Measurements from ENCODE around the gene PIK3R1. TPM values are rescaled to one million over a fixed set of nuclear protein-coding genes. Genes with fewer than 3 reads are reported as not detected.

The PIK3R1 gene
- total RNA-seq, 1 experiment from 2014 or later = 47.8 TPM

GRCh38 chr5:68189171-68189570, 26.4 kb upstream of the PIK3R1 start:
- BruUV-seq (replicated peaks) = no TSS peak
- Histone ChIP-seq H3K4me1 (peaks cover 44% of the 10 kb centered on the region), H3K27me3 (replicated peaks; ENCODE audit: control insufficient read depth, insufficient read depth, low read length) (no peaks in the 10 kb centered on the region), H3K9me3 (no peaks in the 10 kb centered on the region), H3K4me3 (ENCODE audit: low read depth, low read length) (no peak overlapping the region), H3K36me3 (ENCODE audit: control insufficient read depth, insufficient read depth, low read length) (no peaks in the 10 kb centered on the region; the same call in 1 of the 2 replicates)
- intact Hi-C loops (cut with micrococcal nuclease; ENCODE audit: unreplicated experiment) = no loop called here
- no peak overlapping the region for H3K27ac Mint-ChIP-seq (ENCODE audit: unreplicated experiment)
- ChIA-PET CTCF (no interaction called here), POLR2A (no interaction called here)
- DNase-seq = no peak
- H3K4me3 Mint-ChIP-seq (ENCODE audit: unreplicated experiment) = no peak overlapping the region
- no peaks in the 10 kb centered on the region for H3K27me3 Mint-ChIP-seq (ENCODE audit: insufficient read depth, unreplicated experiment)
- H3K36me3 Mint-ChIP-seq (ENCODE audit: insufficient read depth, unreplicated experiment) = no peaks in the 10 kb centered on the region
- H3K4me1 Mint-ChIP-seq (ENCODE audit: low read depth, unreplicated experiment) = peaks cover 27% of the 10 kb centered on the region
- no peak for TF ChIP-seq CTCF (IDR thresholded peaks at IDR 0.05; ENCODE audit: insufficient read depth in 1 of 2, low read depth in 1 of 2, low read length in 1 of 2, severe bottlenecking in 1 of 2, unreplicated experiment in 1 of 2)
- H3K9me3 Mint-ChIP-seq (ENCODE audit: unreplicated experiment) = no peaks in the 10 kb centered on the region

DNA sequence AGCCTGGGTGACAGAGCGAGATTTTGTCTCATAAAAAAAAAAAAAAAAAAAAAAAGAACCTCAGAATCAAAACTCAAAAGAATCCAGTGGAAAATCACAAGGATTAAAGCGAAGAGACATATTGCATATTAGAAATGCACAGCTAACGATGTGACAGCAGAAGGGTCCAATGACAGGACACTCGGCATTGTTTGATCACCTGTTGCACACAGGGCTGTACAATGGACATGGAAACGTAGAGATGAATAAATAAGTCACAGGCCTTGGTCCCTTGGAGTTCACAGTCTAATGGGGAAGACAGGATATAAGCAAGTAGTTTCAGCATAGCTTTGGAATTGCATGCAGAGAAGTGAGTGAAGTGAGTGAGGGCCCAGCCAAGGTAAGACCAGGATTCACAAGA, 25.9 kb upstream of the PIK3R1 start:
- BruUV-seq (replicated peaks) = no TSS peak
- no peak for TF ChIP-seq CTCF (IDR thresholded peaks at IDR 0.05; ENCODE audit: insufficient read depth in 1 of 2, low read depth in 1 of 2, low read length in 1 of 2, severe bottlenecking in 1 of 2, unreplicated experiment in 1 of 2)
- Mint-ChIP-seq H3K36me3 (ENCODE audit: insufficient read depth, unreplicated experiment) (no peaks in the 10 kb centered on the region), H3K9me3 (ENCODE audit: unreplicated experiment) (no peaks in the 10 kb centered on the region), H3K4me3 (ENCODE audit: unreplicated experiment) (no peak overlapping the region), H3K27me3 (ENCODE audit: insufficient read depth, unreplicated experiment) (no peaks in the 10 kb centered on the region), H3K27ac (ENCODE audit: unreplicated experiment) (no peak overlapping the region), H3K4me1 (ENCODE audit: low read depth, unreplicated experiment) (peaks cover 27% of the 10 kb centered on the region)
- ChIA-PET CTCF (no interaction called here), POLR2A (interaction anchor here (0.6 kb wide), 1 partner anchor 849 kb away, joined by 3 read pairs; no protein-coding TSS in a partner anchor)
- Histone ChIP-seq H3K4me1 (peaks cover 43% of the 10 kb centered on the region), H3K27me3 (replicated peaks; ENCODE audit: control insufficient read depth, insufficient read depth, low read length) (no peaks in the 10 kb centered on the region), H3K9me3 (no peaks in the 10 kb centered on the region), H3K36me3 (ENCODE audit: control insufficient read depth, insufficient read depth, low read length) (no peaks in the 10 kb centered on the region; the same call in 1 of the 2 replicates), H3K4me3 (ENCODE audit: low read depth, low read length) (no peak overlapping the region)
- DNase-seq = no peak
- intact Hi-C loops (cut with micrococcal nuclease; ENCODE audit: unreplicated experiment) = no loop called here

DNA sequence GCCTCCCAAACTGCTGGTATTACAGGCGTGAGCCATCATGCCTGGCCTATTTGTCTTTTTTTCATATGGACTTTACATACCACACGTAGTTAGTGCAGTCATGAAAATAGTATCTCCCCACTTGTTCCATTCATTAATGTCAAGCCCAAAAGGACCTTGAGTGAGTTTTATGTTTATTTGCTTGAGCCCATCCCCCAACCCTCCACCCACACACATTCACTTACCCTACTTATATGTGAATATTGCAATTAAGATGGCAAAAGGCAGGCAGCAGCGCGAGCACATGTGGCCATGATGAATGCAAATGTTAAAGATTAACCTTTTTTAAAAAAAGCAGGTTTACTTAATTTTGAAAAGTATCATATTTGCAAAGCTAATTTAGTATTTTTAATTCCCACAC, 24.9 kb upstream of the PIK3R1 start:
- no peak overlapping the region for H3K4me3 ChIP-seq (ENCODE audit: low read depth, low read length)
- TF ChIP-seq CTCF (IDR thresholded peaks at IDR 0.05; ENCODE audit: insufficient read depth in 1 of 2, low read depth in 1 of 2, low read length in 1 of 2, severe bottlenecking in 1 of 2, unreplicated experiment in 1 of 2) = no peak
- no peaks in the 10 kb centered on the region for H3K9me3 ChIP-seq
- no peaks in the 10 kb centered on the region for H3K27me3 Mint-ChIP-seq (ENCODE audit: insufficient read depth, unreplicated experiment)
- no peak overlapping the region for H3K27ac Mint-ChIP-seq (ENCODE audit: unreplicated experiment)
- H3K4me1 Mint-ChIP-seq (ENCODE audit: low read depth, unreplicated experiment) = peaks cover 21% of the 10 kb centered on the region
- H3K36me3 Mint-ChIP-seq (ENCODE audit: insufficient read depth, unreplicated experiment) = no peaks in the 10 kb centered on the region
- H3K4me3 Mint-ChIP-seq (ENCODE audit: unreplicated experiment) = no peak overlapping the region
- no peaks in the 10 kb centered on the region for H3K9me3 Mint-ChIP-seq (ENCODE audit: unreplicated experiment)
- no peaks in the 10 kb centered on the region for H3K27me3 ChIP-seq (replicated peaks; ENCODE audit: control insufficient read depth, insufficient read depth, low read length)
- no peaks in the 10 kb centered on the region; the same call in 1 of the 2 replicates for H3K36me3 ChIP-seq (ENCODE audit: control insufficient read depth, insufficient read depth, low read length)
- BruUV-seq (replicated peaks) = no TSS peak
- intact Hi-C loops (cut with micrococcal nuclease; ENCODE audit: unreplicated experiment) = no loop called here
- POLR2A ChIA-PET = interaction anchor here (0.7 kb wide), 1 partner anchor 140 kb away, joined by 8 read pairs; no protein-coding TSS in a partner anchor
- peaks cover 37% of the 10 kb centered on the region for H3K4me1 ChIP-seq
- DNase-seq = no peak
- CTCF ChIA-PET = no interaction called here
